Measurements from ENCODE around the gene CFAP299. TPM values are rescaled to one million over a fixed set of nuclear protein-coding genes. Genes with fewer than 3 reads are reported as not detected.

The CFAP299 gene
- total RNA-seq, 3 donors from 2014 or later, result under 0.01 to 0.15 TPM; not detected in 1

DNA sequence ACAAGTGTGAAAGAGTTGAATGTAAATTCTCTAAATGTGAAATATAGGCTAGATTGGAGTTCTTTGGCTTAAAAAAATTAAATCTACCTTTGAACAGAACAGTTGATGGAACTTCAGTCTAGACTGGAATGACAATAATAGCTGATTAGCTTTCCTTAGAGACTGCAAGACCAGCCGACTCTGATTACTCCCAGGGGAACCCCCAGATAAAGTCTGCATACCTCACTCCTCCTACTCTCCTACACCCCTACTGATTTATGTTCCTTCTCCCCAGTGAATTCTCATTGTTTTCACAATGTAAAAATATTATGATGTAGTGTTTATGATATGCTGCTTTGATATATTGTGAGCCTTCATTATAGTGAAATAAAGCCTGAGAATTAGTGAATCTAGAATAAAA lies 241.3 kb downstream of the CFAP299 start:
- no peak for DNase-seq (ENCODE audit: low spot score in 2 of 2)
- Histone ChIP-seq H3K4me3 (no peak overlapping the region), H3K9me3 (peaks cover 0 to 7% of the 10 kb centered on the region in 2 donors), H3K4me1 (no peaks in the 10 kb centered on the region), H3K27me3 (no peaks in the 10 kb centered on the region), H3K36me3 (no peaks in the 10 kb centered on the region), H3K27ac (no peak overlapping the region)
- no peak for TF ChIP-seq CTCF (IDR thresholded peaks at IDR 0.05)
- TF ChIP-seq POLR2AphosphoS5 (IDR thresholded peaks at IDR 0.05), result no peak
- no peak for TF ChIP-seq POLR2A (IDR thresholded peaks at IDR 0.05)
- intact Hi-C loops (cut with DNase I; ENCODE audit: low total_unique reads), result no loop called here

DNA sequence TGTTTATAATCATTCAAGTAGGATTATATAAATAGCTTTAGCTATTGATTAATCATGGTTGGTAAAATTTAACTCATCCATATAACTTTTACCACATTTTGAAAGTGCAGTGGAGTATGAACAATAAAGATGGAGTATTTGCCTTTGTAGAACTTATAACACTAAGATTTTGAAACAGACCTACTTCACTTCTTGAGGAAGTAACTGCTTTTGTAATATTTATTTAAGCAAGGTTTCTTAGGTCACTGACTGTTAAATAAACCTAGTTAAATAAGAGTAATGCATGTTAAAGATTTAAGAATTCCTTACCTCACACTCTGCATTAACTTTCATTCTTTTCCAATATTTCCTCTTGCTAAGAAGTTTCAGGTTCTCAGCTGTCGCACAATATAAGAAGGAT lies 242.5 kb downstream of the CFAP299 start:
- Histone ChIP-seq H3K4me3 (no peak overlapping the region), H3K27ac (no peak overlapping the region), H3K27me3 (no peaks in the 10 kb centered on the region), H3K36me3 (no peaks in the 10 kb centered on the region), H3K4me1 (no peaks in the 10 kb centered on the region), H3K9me3 (peaks cover 0 to 7% of the 10 kb centered on the region in 2 donors)
- intact Hi-C loops (cut with DNase I; ENCODE audit: low total_unique reads), result no loop called here
- no peak for DNase-seq (ENCODE audit: low spot score in 2 of 2)
- no peak for TF ChIP-seq POLR2A (IDR thresholded peaks at IDR 0.05)
- no peak for TF ChIP-seq CTCF (IDR thresholded peaks at IDR 0.05)
- no peak for TF ChIP-seq POLR2AphosphoS5 (IDR thresholded peaks at IDR 0.05)

GRCh38 chr4:80585542-80585941 lies 250.0 kb downstream of the CFAP299 start:
- Histone ChIP-seq H3K9me3 (no peaks in the 10 kb centered on the region), H3K27ac (no peak overlapping the region), H3K27me3 (no peaks in the 10 kb centered on the region), H3K36me3 (no peaks in the 10 kb centered on the region), H3K4me3 (no peak overlapping the region), H3K4me1 (no peaks in the 10 kb centered on the region)
- no peak for DNase-seq (ENCODE audit: low spot score in 2 of 2)
- TF ChIP-seq POLR2A (IDR thresholded peaks at IDR 0.05) (no peak), POLR2AphosphoS5 (IDR thresholded peaks at IDR 0.05) (no peak), CTCF (IDR thresholded peaks at IDR 0.05) (no peak)
- intact Hi-C loops (cut with DNase I; ENCODE audit: low total_unique reads), result no loop called here

DNA sequence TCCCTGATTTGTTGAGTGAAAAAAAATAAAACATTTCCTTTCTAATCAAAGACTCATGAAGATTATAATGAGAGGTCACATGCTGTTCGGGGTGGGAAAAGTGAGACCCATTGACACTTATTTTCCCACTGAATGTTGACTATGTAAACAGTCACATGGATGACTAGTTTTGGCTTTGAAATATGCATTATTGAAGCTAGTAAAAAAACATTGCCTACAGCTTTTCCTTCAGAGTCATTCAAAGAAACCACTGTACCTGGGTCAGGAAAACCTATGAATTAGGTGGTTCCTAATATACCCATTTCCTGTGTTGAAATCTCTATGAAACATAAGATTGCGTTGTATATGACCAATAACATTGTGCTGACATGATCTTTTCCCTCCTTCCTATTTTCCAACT lies 251.2 kb downstream of the CFAP299 start:
- Histone ChIP-seq H3K27me3 (no peaks in the 10 kb centered on the region), H3K4me3 (no peak overlapping the region), H3K27ac (no peak overlapping the region), H3K4me1 (no peaks in the 10 kb centered on the region), H3K9me3 (no peaks in the 10 kb centered on the region), H3K36me3 (no peaks in the 10 kb centered on the region)
- intact Hi-C loops (cut with DNase I; ENCODE audit: low total_unique reads), result no loop called here
- TF ChIP-seq POLR2AphosphoS5 (IDR thresholded peaks at IDR 0.05), result no peak
- no peak for TF ChIP-seq CTCF (IDR thresholded peaks at IDR 0.05)
- TF ChIP-seq POLR2A (IDR thresholded peaks at IDR 0.05), result no peak
- DNase-seq (ENCODE audit: low spot score in 2 of 2), result no peak

DNA sequence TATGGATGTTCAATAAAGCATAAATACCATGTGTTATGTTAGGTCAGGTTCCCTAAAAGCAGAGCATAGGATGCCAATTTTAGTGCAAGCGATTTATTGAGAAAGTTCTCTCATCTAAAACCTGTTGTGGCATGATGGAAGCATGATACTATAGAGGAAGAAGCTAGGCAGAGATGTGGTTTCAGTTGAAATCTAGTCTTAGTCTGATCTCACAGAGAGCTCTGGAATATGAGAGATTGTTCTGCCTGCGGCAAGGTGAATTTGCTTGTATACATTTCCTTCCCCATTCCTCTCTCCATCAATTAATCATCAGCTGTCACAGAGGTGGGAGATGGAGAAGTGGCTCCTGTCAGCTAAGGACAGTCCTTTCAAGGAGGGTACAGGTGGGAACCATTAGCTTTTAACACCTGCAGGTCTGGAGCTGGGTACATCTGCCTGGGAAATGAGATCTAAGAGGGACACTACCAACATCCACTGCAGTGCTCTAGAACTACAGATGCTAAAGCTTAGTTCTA lies 252.4 kb downstream of the CFAP299 start:
- no peaks in the 10 kb centered on the region for H3K27me3 ChIP-seq
- H3K9me3 ChIP-seq, result no peaks in the 10 kb centered on the region
- intact Hi-C loops (cut with DNase I; ENCODE audit: low total_unique reads), result no loop called here
- TF ChIP-seq CTCF (IDR thresholded peaks at IDR 0.05) (no peak), POLR2AphosphoS5 (IDR thresholded peaks at IDR 0.05) (no peak), POLR2A (IDR thresholded peaks at IDR 0.05) (no peak)
- H3K36me3 ChIP-seq, result no peaks in the 10 kb centered on the region
- no peak overlapping the region for H3K4me3 ChIP-seq
- DNase-seq (ENCODE audit: low spot score in 2 of 2), result no peak
- H3K4me1 ChIP-seq, result no peaks in the 10 kb centered on the region
- H3K27ac ChIP-seq, result no peak overlapping the region
